Measurements from ENCODE around the gene RBM7. TPM values are rescaled to one million over a fixed set of nuclear protein-coding genes. Genes with fewer than 3 reads are reported as not detected.
A peak's percentile ranks its signal among the peaks of the same experiment; 100 is the strongest.

Gene RBM7
- total and polyA plus RNA-seq, 2 of the 8 experiments (the other 6 are each of a cell fraction or from before 2014, with no cell fraction given): 18.0 to 45.7 TPM

- TF ChIP-seq ATF2 (IDR thresholded peaks at IDR 0.05; ENCODE audit: low read length) (peak; percentile 43; the same call in 1 of the 2 replicates), SUZ12 (IDR thresholded peaks at IDR 0.05; ENCODE audit: low read length) (no peak), POLR2AphosphoS5 (IDR thresholded peaks at IDR 0.05; ENCODE audit: low read depth, low read length) (peak; percentile 32; the same call in 1 of the 2 replicates), NANOG (IDR thresholded peaks at IDR 0.05; ENCODE audit: insufficient read depth, low read depth, low read length, poor library complexity, severe bottlenecking) (no peak), JUND (IDR thresholded peaks at IDR 0.05; ENCODE audit: low read length) (peak; percentile 84), CREB1 (IDR thresholded peaks at IDR 0.05) (no peak), TAF7 (optimal IDR thresholded peaks at IDR 0.05; ENCODE audit: borderline replicate concordance, low read depth, low read length) (peak; percentile 78)
These were observed 37.8 kb downstream of the RBM7 start (continued) for GRCh38 chr11:114438303-114438702.
